ENCODE results near the gene PPT2.

DNA sequence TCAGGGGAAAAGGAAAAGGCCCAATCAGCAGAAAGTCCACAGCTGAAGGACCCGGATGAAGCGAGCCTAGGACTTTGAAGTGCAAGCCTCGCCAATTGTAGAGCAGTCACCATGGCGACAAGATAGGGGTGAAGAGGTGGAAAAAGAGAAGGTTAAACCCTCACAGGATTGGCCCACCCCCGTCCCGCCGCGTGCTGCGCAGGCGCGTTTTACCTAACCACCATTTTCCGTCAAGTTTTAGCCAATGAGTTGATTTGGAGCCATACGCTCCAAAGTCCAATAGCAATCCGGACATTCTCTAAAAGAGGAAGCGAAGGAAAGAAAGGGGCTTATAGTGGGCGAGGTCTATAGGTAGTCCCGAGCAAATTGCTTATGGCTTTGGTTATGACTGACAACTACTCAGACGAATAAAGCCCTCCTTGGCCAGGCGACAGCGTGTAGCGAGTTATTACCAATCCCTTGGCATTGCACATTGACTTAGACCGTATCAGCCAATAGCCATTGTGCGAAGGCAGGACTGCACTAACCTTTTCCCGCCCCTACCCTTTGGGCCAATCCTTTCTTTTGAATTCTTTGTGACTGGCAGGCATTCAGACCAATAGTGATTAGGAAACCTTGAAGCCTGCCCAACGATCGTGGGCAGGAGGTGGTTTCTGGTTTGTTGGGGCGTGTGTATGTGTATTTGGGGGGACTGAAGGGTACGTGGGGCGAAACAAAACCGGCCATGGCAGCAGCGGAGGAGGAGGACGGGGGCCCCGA is 24.0 kb downstream of the PPT2 start, which contains the start of gene RNF5:
- TF ChIP-seq EZH2 (IDR thresholded peaks at IDR 0.05; ENCODE audit: borderline replicate concordance, low read depth, low read length, poor library complexity, severe bottlenecking), result no peak
- TF ChIP-seq, protein P1, sequence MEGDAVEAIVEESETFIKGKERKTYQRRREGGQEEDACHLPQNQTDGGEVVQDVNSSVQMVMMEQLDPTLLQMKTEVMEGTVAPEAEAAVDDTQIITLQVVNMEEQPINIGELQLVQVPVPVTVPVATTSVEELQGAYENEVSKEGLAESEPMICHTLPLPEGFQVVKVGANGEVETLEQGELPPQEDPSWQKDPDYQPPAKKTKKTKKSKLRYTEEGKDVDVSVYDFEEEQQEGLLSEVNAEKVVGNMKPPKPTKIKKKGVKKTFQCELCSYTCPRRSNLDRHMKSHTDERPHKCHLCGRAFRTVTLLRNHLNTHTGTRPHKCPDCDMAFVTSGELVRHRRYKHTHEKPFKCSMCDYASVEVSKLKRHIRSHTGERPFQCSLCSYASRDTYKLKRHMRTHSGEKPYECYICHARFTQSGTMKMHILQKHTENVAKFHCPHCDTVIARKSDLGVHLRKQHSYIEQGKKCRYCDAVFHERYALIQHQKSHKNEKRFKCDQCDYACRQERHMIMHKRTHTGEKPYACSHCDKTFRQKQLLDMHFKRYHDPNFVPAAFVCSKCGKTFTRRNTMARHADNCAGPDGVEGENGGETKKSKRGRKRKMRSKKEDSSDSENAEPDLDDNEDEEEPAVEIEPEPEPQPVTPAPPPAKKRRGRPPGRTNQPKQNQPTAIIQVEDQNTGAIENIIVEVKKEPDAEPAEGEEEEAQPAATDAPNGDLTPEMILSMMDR (conservative IDR thresholded peaks at IDR 0.05; ENCODE audit: low read depth, low read length), result no peak
